GM21786 (cell line): ENCODE measurements around the gene IPP.
"Not testable (repeated sequence)": the region's sequence is repeated elsewhere in the genome, so short reads cannot be mapped to it uniquely, and the experiment has no call there.

ENCODE experiments used
- ATAC-seq: cut with Tn5 transposase; IDR thresholded peaks from one replicate; pipeline ENCODE4 v1.9.1; 2021; ENCODE audit not compliant: unreplicated experiment

The IPP gene

GRCh38 chr1:45750298-45751038 lies at the start of gene IPP:
Gene IPP, minus strand, starts transcription at chr1:45750653. Its CDS starts 4,242 bp downstream, at chr1:45746411.
- peak; percentile 89 for ATAC-seq

- no peak for ATAC-seq
Observed at GRCh38 chr1:45796946-45797345, 46.5 kb upstream of the IPP start.

GRCh38 chr1:45796381-45796780 lies 45.9 kb upstream of the IPP start:
- ATAC-seq: no peak

GRCh38 chr1:45793942-45794604 lies 43.6 kb upstream of the IPP start:
- ATAC-seq: no peak

- no peak for ATAC-seq
Observed at GRCh38 chr1:45792744-45793143, 42.3 kb upstream of the IPP start.

GRCh38 chr1:45789601-45790000 lies 39.1 kb upstream of the IPP start:
- ATAC-seq: no peak

GRCh38 chr1:45787905-45788304 lies 37.5 kb upstream of the IPP start:
- ATAC-seq: no peak

- peak; percentile 71 for ATAC-seq
Observed at GRCh38 chr1:45785583-45785982, 35.1 kb upstream of the IPP start.

GRCh38 chr1:45775794-45776193 lies 25.3 kb upstream of the IPP start:
- ATAC-seq: no peak

GRCh38 chr1:45772971-45773370 lies 22.5 kb upstream of the IPP start:
- ATAC-seq: no peak

GRCh38 chr1:45769261-45769932 lies 18.9 kb upstream of the IPP start:
- no peak for ATAC-seq

- ATAC-seq: no peak
Observed at GRCh38 chr1:45767035-45767434, 16.6 kb upstream of the IPP start.

GRCh38 chr1:45765999-45766792 lies 15.7 kb upstream of the IPP start:
- ATAC-seq: no peak

- no peak for ATAC-seq
Observed at GRCh38 chr1:45762291-45762690, 11.8 kb upstream of the IPP start.

GRCh38 chr1:45755697-45756096 lies 5.2 kb upstream of the IPP start:
- ATAC-seq: no peak

- no peak for ATAC-seq
Observed at GRCh38 chr1:45753248-45754037, 3.0 kb upstream of the IPP start.

- no peak for ATAC-seq
Observed at GRCh38 chr1:45752441-45753052, 2.1 kb upstream of the IPP start.

- no peak for ATAC-seq
Observed at GRCh38 chr1:45752014-45752413, 1.6 kb upstream of the IPP start.

- ATAC-seq: not testable (repeated sequence)
Observed at GRCh38 chr1:45751039-45751838, 786 bp upstream of the IPP start.
